Retina (tissue), 1 donor: ENCODE data around the gene NEK11.
"Not testable (repeated sequence)": the region's sequence is repeated elsewhere in the genome, so short reads cannot be mapped to it uniquely, and the experiment has no call there.

Experiments
- DNase-seq: peaks from one replicate; pipeline ENCODE4 v3.0.0-alpha.2; 2016

NEK11 gene

DNA sequence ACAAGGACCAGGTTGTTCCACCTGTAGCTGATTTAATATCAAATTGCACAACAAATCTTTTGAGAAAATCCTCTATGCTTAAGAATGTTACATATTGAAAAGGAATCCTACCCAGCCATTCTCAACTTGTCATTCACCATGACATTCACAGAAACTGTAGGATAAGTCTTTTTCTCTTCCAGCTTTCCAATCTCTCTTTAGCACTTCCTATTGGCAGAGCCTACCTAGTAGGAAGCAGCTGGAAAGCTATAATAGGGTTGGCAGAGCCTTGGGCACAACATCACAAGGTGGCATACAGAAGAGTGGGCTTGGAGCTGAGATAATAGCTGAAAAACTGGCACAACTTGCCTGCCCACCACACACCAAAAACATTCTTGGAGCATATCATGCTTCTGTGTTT, 287.6 kb downstream of the NEK11 start:
- DNase-seq = no peak

DNA sequence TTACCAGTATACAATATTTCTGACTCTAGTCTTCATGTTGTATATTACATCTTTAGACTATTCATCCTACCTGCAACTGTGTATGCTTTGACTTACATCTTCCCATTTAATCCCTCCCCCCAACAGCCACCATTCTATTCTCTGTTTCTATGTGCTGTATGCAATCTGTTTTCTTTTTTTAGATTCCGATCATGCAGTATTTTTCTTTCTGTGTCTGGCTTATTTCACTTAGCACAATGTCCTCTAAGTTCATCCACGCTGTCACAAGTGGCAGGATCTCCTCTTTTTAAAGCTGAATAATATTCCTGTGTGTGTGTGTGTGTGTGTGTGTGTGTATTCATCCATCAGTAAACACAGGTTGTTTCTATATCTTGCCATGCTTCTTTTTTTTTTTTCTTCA, 288.5 kb downstream of the NEK11 start:
- no peak for DNase-seq

DNA sequence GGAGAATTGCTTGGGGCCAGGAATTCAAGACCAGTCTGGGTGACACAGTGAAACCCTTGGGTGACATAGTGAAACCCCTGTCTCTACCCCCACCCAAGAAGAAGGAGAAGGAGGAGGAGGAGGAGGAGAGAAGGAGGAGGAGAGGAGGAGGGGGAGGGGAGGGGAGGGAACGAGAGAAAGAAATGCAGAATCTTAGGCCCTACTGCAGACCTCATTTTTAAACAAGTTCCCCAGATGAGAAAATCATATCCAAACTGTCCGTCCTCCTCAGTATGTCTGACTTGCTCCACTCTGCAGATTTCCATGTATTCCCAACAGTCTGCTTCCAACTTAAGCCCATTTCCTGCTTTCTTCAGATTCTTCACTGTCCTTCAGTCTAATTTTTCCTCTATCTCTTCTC, 291.0 kb downstream of the NEK11 start:
- DNase-seq = no peak

DNA sequence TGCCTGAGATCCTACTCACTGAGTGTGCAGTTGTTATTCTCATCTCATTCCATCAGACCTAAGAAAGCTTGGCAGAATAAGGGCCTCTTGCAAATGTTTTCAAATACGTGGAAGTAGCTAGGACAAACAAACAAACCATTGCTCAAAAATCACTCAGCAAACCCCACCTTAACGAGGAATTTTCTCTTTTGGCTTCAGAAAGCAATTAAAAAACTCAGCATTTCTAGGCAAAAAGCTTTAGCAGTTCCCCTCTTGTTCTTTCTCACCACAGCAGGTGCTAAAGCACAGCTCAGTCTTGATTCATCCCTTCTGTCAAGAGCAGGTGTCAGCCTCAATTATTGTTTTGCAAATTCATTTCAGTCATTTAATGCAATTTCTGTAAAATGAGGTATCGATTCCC, 296.3 kb downstream of the NEK11 start:
- DNase-seq = no peak

DNA sequence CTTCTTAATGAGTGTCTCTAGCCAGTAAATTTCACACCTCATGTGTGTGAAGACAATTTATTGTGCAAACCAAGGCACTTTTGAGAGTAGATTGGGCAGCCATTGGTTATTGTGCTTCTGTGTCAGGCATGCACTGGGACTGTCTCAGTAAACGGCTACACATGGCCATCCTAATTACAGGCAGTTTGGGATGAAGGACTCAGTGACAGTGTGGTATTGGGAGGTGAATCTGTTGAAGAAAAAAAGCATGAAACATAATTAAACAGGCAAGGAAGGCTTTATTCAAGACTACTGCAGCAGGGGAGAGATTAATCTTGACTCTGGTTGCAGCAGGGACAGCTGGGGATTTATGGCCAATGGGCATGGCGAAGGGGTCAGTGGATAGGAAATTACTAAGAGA, 297.1 kb downstream of the NEK11 start:
- DNase-seq = no peak

DNA sequence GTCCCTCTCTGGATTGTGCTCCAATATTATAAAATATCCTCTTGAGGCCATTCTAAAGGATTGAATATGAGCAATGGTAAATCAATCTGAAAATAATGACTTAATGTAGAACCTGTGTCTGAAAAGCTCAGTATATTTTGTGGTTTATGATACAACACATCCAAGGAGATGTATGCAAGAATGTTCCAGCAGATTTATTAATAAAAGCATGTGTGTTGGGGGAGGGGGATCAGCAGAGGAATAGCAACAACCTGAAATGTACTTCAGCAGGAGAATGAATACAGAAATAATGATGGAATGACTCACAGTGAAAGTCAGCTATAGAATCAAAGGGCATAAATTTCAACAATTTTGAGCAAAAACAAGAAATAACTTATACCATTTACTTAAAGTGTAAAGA, 298.2 kb downstream of the NEK11 start:
- DNase-seq = no peak

DNA sequence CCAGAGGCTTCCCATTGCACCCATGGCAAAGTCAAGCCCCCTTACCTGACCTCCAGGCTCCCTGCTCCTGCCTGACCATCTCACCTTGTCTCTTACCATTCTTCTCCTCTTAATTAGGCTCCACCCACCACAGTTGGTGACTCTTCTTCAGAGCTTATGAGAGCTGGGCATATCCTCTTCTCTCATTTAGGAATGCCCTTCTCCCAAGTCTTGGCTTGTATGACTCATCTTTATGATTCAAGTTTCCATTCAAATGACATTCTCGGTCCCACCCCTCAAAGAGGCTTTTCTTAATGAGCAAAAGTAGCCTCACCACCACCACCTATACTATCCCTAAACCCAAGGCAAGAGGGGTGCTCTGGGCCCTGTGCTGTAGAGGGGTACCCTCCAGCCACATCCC, 299.6 kb downstream of the NEK11 start:
- DNase-seq = no peak

DNA sequence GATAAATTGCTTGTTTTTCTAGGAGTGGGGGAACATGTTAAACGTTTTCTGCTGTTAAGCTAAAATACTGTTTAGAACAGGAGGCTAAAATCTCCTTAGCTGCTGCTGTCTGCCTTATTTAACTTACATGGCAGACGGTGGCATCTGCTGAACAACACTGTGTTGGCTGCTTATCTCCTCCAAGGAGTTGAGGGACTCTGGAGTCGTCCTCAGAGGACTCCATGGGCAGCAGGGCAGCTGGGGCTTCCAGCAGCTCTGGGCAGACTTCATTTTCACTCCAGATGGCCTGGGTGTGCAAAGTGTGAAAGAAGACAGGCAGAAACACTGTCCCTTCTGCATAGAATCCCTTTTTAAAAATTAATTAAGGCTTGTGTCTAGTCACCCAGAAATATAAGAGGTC, 302.0 kb downstream of the NEK11 start:
- DNase-seq = peak; percentile 62

DNA sequence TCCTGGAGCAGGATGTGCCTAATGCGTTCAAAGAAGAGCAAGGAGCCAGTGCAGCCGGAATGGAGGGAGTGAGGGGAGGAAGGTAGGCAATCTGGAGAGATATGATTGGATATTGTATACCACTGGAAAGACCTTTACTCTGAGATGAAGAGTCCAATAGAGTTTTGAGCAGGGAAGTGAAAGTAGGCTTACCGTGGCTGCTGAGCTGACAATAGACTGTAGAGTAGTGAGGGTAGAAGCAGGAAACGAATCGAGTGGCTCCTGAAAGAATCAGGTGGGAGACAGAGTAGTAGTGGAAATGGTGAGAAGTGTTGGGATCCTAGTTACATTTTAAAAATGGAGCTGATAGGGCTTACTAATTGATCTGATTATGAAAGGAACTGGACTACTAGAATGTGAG, 303.1 kb downstream of the NEK11 start:
- no peak for DNase-seq

DNA sequence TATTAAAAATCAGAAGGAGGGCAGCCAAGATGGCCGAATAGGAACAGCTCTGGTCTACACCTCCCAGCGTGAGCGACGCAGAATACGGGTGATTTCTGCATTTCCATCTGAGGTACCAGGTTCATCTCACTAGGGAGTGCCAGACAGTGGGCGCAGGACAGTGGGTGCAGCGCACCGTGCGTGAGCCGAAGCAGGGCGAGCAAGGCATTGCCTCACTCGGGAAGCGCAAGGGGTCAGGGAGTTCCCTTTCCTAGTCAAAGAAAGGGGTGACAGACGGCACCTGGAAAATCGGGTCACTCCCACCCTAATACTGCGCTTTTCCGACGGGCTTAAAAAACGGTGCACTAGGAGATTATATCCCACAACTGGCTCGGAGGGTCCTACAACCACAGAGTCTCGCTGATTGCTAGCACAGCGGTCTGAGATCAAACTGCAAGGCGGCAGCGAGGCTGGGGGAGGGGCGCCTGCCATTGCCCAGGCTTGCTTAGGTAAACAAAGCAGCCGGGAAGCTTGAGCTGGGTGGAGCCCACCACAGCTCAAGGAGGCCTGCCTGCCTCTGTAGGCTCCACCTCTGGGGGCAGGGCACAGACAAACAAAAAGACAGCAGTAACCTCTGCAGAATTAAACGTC, 304.9 kb downstream of the NEK11 start:
- DNase-seq = not testable (repeated sequence)

DNA sequence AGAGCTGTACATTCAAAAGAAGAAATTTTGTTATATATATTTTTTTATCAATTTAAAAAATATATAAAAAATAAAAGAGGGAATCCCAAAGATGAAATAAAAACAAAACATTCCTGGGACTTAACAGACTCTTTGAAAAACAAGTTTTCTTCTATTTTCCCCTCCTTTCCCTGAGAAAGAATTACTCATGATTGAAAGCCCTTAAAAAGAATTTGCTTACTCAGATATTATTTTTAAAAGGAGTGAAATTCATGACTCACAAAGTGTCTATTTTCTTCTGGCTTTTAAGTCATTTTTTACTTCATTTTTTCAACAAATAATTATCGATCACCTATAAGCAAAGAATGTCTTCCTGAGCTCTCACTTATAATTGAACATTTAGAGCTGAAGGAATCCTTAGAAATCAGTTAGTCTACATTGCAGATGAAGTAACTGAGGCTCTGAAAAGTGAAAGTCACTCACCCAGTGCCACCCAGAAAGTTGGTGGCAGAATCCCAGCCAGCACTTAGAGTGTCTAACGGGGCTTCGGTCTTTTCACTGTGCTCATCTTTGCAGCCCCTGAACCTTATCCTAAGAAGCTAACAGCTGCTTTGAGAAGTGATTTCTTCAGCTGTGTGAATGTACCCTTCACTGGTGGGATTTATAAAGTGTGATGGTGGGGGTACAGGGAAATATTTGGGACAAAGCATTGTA, 312.4 kb downstream of the NEK11 start:
- no peak for DNase-seq

DNA sequence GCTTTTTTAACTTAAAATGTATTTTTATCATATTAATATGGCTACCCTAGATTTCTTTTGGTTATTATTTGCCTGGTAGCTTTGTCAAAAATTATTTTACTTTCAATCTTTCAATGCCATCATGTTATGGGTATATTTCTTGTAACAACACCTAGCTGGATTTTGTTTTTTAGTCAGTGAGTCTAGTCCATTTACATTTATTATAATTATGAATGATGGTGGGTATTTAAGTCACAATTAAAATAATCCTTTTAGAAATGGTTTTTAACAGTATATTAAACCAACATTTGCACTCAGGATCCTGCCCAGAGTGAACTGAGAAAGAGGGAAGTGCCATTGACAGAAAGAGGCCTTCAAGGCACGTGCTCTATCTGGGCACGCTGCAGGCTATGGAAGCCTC, 315.1 kb downstream of the NEK11 start:
- DNase-seq = no peak

DNA sequence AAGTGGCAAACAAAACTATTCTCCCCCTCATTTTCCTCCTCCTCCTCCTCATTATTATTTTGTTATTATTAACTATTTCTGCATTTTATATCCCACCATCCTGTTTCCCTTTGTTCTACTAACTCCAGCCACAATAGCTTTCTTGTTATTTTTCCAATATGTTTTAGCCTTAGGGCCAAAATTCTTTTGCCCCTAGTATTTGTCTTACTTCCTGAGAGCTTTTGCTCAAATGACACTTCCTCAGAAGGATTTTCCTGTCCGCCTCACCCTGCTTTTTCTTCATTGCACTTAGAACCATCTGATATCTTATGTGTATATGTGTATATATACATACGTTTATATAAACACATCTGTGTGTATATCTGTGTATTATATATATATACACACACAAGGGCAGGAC, 322.2 kb downstream of the NEK11 start:
- DNase-seq = no peak

DNA sequence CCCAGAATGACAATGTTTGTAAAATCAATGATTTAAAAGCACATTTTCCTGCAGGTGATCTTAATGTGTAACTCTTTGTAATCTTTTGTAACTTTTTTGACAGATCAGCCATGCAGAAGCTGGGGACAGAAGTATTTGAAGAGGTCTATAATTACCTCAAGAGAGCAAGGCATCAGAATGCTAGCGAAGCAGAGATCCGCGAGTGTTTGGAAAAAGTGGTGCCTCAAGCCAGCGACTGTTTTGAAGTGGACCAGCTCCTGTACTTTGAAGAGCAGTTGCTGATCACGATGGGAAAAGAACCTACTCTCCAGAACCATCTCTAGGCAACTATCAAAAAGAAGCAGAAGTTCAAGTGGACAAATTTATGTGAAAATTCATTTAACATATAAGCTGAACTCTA, 322.8 kb downstream of the NEK11 start:
- no peak for DNase-seq

DNA sequence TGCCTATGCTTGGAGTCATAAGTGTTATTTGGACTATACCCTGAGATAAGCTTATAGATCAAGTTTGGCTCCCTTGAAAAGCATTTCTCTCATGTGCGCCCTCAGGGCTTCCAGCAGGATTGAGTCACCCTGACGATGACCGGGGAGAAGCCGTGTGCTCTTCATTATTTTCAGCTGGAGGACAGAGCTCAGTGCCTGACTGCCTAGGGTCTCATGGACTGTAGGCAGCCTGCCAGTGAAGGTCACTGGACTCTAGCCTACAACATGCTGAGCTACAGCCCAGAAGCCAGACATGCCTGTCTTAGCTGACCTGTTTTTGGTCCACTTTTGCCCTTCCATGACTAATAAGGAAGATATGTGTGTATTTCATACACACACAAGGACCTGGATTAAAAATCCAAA, 323.3 kb downstream of the NEK11 start:
- no peak for DNase-seq

DNA sequence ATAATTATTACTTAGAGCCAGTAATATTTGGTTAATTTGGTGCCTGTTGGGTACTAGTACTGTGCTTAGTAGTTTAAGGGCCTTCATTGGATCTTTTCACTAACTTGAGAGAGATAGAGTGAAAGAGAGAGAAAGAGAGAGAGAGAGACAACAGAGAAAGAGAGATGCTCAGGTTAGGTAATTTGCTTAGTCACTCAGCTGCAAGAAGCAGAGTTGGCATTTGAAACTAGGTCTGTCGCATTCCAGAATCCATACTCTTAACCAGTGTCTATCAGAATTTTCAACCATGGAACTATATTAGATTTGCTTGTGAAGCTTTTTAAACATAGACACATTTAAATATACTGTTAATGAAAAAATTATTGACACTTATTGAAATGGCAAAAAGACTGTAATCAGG, 323.8 kb downstream of the NEK11 start:
- DNase-seq = no peak

DNA sequence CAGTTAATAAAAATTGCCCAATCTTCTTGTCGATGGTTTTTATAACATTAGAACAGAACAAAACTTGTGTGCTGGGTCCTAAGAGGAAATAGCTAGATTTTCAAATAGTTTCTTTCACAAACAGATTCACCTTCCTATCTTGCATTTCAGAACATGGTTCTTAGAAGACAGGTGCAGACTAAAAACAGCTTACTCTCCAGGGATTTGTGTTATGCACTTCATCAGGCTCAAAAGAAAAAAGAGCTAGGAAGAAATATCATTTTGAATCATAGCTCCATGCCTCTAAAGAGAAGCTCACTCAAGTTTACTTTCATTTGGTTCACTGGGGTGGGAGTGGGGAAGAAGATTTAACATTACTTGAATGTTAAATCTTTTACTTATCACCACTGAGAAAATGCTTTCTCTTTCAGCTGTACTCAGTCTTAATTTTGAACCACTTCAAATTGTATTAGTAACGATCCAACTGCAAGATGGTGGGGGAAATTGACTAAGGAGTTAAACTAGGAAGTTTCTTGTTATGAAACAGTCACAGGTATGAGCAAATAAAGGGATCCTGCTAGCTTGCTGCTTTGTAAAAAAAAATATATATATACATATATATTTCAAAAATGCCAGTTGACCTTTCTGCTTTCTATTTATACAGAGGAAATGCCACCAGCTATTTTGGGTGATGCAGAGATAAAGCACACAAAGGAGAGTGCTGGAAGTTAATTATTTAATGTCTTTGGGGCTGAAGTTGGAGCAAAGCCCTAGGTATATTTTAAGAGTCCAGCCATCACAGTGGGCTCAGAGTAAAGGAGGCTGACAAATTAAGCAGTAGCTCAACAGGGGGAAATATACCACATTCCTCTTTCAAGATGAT, 326.6 kb downstream of the NEK11 start:
- DNase-seq = no peak

DNA sequence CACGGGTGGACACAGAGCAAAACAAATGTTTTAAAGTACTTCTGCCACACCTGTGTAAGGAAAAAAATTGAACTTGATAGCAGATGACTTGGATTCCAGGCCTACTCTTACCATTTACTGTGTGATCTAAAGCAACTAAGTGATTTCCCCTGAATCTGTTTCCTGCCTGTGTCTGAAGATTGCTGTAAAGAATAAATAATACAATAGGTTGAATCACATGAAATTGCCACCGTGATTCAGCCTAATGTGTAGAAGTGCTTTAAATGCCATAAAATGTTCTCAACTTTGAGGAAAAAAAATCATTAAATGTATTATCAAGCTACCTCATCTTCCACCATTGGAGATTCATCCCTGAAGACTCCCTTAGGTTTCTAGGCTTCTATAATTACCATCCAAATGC, 327.3 kb downstream of the NEK11 start:
- no peak for DNase-seq

DNA sequence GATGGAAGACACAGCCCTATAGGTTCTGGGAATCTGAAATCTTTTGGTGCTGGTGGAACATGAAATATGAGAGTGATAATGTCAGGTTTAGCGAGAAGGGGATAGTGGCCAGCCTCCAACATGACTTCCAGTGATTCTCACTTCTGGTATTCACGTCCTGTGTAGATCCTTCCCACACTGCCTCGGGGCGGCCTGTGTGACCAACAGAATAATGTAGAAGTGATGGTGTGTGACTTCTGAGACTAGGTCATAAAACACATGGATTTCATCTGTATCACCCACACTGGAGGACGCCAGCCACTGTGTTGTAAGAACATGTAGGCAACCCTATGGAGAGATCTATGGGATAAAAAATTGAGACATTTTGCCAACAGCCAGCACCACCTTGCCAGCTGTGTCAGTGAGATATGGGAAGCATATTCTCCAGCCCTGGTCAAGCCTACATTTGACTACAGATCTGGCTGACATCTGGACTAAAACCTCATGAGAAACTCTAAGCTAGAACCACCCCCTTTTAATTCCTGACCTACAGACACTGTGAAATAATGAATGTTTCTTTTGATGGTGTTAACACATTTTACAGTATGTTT, 329.4 kb downstream of the NEK11 start:
- DNase-seq = no peak

DNA sequence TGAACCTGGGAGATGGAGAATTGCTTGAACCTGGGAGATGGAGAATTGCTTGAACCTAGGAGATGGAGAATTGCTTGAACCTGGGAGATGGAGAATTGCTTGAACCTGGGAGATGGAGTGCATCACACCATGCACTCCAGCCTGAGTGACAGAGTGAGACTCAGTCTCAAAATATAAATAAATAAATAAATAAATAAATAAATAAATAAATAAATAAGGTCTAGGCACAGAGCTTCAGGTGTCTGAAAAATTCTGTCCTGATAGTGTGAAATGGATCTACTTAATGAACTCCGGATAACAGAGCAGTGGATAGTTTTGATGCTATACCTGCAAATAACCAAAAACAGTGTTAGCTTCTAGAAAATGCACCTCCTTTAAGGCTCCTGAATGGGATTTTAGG, 330.6 kb downstream of the NEK11 start:
- no peak for DNase-seq

DNA sequence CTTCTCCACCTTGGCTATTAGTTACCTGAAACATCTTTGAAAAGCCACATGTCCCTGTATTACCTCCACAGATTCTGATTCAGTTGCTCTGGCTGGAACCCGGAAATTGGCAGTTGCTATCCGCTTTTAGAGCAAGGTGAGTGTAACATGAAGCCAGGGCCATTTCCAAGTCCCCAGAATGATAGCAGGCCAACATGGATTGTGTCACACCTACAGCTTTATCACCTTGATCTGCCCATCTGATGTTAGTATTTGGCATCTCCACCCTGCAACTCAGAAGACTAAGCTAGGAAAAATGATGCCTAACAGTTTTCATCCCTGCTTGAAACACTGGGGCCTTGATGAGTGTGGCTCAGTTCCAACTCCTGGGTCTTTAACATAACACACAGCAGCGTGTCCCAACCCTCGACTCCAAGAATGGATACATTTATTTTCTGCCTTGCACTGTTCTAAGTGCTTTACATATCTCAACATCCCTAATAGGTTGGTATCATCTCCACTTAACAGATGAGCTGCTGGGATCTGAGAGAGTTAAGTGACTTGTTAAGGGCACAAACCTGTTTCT, 333.6 kb downstream of the NEK11 start:
- no peak for DNase-seq

DNA sequence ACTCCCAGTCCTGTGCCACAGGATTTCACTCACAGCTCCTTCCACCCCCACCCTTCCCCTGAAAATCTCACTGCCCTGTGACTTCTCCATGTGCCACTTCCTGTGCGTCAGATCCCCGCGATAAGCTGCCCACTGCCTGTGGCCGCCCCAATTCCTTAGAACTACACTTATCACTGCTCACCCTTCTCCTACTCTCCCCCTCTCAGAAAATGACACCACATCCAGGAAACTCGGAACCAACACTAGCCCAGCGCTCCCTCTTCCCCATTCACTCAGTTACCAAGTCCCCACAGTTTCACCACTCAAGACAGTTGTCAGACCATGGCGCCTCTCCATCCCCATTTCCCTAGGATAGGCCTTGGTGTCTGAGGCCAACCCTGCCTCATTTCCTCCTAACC, 334.4 kb downstream of the NEK11 start:
- DNase-seq = not testable (repeated sequence)
